Activated CD4-positive, alpha-beta T cell treated with anti-CD3 and anti-CD28 coated beads, Interleukin-2, amount 10 ng/mL, durations not matched to agents 7 days and 5 days (primary cell): Measurements from ENCODE around the gene HIPK3. TPM values are rescaled to one million over a fixed set of nuclear protein-coding genes. Genes with fewer than 3 reads are reported as not detected.

ENCODE experiments used
- CTCF ChIA-PET: fragments of 350-600 bp; sonication (Branson Sonifier 250); formaldehyde crosslinking; loops from one replicate; lab custom pipeline; 2021; ENCODE audit warnings: antibody characterized with exemption; lab: Charles Lee
- POLR2A ChIA-PET: fragments of 350-600 bp; sonication (Branson Sonifier 250); formaldehyde crosslinking; loops from one replicate; lab custom pipeline; 2021; ENCODE audit warnings: antibody characterized with exemption; lab: Charles Lee
- DNase-seq: peaks from one replicate; pipeline ENCODE4 v3.0.0-alpha.2; 2020
- H3K27ac Mint-ChIP-seq: one replicate; pipeline ENCODE4 v1.8.0; 2021; ENCODE audit warnings: mild to moderate bottlenecking, moderate library complexity, mixed read lengths
- H3K27me3 Mint-ChIP-seq: one replicate; pipeline ENCODE4 v1.8.0; 2021; ENCODE audit warnings: mixed read lengths
- H3K36me3 Mint-ChIP-seq: one replicate; pipeline ENCODE4 v1.8.0; 2021; ENCODE audit warnings: low read depth, mixed read lengths
- H3K4me1 Mint-ChIP-seq: one replicate; pipeline ENCODE4 v1.8.0; 2021; ENCODE audit warnings: mixed read lengths
- H3K4me3 Mint-ChIP-seq: one replicate; pipeline ENCODE4 v1.8.0; 2021; ENCODE audit warnings: mild to moderate bottlenecking, moderate library complexity, mixed read lengths
- H3K9me3 Mint-ChIP-seq: one replicate; pipeline ENCODE4 v1.8.0; 2021; ENCODE audit warnings: mixed read lengths
- total RNA-seq, 2 experiments: library from RNA; stranded (reverse); gene quantifications; one replicate each; pipeline ENCODE4 v1.2.3, GENCODE V29; 2021

HIPK3 gene
- total RNA-seq, 2 experiments from 2014 or later = 41.3 to 43.8 TPM

DNA sequence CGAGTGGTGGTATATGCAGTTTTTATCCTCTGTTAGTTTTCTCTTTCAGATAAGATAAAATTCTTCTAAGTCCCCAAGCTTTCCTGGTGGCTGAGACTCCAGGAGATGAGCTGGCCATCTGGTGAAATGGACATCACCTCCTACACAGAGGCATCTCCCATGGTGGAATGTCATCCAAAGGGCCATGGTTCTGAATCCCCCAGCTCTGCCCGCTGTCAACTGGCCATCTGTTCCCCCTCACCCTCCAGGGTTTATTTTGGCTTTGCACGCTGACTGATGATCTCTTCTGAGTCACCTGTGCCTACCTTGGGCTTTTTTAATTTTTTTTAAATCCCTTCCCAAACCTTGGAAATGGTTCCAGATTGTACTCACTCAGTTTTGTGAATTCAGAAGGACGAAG lies 142.2 kb downstream of the HIPK3 start:
- H3K27ac Mint-ChIP-seq = no peak overlapping the region
- DNase-seq = no peak
- H3K27me3 Mint-ChIP-seq = peaks cover 3% of the 10 kb centered on the region
- H3K4me3 Mint-ChIP-seq = no peak overlapping the region
- CTCF ChIA-PET = no interaction called here
- H3K4me1 Mint-ChIP-seq = no peaks in the 10 kb centered on the region
- no peaks in the 10 kb centered on the region for H3K36me3 Mint-ChIP-seq
- H3K9me3 Mint-ChIP-seq = no peaks in the 10 kb centered on the region
- POLR2A ChIA-PET = no interaction called here

DNA sequence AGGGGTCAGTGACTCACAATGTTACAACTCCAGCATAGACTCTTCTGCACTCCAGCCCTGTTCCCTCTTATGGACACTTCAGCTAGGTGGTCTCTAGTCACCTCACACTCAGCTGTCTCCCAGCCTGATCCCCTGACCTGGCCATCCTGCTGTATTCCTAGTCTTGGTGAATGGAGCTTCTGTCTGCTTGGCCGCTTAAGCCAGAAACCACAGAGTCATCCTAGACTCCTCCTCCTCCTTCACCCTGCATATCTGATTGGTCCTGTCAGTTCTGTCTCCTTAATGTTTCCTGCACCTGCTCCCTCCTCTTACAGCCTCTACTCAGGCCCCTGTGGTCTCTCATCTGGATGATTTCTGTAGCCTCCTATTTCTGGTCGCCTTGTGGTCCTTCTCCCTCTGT lies 144.9 kb downstream of the HIPK3 start:
- ChIA-PET CTCF (interaction anchor here (0.7 kb wide), 1 partner anchor 8 kb away, joined by 3 read pairs; no protein-coding TSS in a partner anchor), POLR2A (no interaction called here)
- no peaks in the 10 kb centered on the region for H3K9me3 Mint-ChIP-seq
- H3K27ac Mint-ChIP-seq = no peak overlapping the region
- H3K4me1 Mint-ChIP-seq = no peaks in the 10 kb centered on the region
- H3K4me3 Mint-ChIP-seq = no peak overlapping the region
- H3K36me3 Mint-ChIP-seq = no peaks in the 10 kb centered on the region
- no peak for DNase-seq
- no peaks in the 10 kb centered on the region for H3K27me3 Mint-ChIP-seq

DNA sequence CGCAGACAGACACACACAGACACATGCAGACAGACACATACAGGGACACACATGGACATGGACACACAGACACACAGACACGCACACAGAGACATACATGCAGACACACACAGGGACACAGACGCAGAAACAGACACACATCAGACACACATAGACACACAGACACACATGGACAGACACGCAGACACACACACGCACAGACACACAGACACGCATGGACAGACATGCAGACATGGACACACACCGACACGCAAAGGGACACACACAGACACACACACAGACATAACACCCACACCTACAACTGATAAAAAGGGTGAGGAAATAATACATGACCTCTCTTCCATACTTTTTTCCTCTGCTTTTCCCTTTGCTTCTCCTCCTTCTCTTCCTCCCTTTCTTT lies 146.2 kb downstream of the HIPK3 start:
- no peak for DNase-seq
- Mint-ChIP-seq H3K27ac (no peak overlapping the region), H3K4me1 (no peaks in the 10 kb centered on the region), H3K4me3 (no peak overlapping the region), H3K27me3 (no peaks in the 10 kb centered on the region), H3K9me3 (no peaks in the 10 kb centered on the region), H3K36me3 (no peaks in the 10 kb centered on the region)
- CTCF ChIA-PET = no interaction called here
- POLR2A ChIA-PET = no interaction called here

DNA sequence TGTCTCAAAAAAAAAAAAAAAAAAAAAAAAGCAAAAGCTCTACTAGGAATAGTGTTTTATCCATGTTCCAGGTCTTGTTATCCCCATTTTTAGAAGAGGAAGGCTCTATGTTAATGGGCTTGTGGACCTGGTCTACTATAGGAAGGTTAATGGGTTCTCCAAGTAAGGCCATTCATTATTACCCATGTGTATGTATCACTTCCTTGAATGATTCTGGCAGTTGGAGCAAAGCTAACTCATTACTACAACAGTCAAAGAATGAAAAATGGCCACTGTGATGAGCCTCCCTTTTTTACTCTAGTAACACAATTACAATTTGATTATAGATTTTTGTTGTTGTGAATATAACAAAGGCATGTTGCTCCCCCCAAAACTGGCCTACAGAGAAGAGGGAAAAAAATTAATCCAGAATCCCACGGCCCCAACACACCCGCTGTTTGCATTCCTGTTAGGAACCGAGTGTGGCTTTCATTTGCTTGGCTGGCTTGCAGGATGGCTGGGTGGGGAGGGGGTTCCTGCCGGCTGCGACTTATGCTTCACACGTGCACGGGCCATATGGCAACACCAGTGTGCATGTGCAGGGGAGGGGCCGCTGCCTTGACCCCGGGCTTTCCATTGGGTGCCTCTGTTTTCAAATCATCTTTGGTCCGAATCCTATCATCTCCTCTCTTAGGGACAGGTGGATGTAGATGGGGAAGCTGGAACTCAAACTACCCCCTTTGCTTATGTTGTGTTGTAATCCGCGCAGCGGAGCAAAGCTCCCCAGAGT lies 148.8 kb downstream of the HIPK3 start:
- POLR2A ChIA-PET = no interaction called here
- Mint-ChIP-seq H3K4me3 (no peak overlapping the region), H3K27me3 (peaks cover 8% of the 10 kb centered on the region), H3K27ac (no peak overlapping the region), H3K9me3 (no peaks in the 10 kb centered on the region), H3K4me1 (no peaks in the 10 kb centered on the region), H3K36me3 (no peaks in the 10 kb centered on the region)
- no peak for DNase-seq
- CTCF ChIA-PET = interaction anchor here (0.7 to 0.8 kb wide), 2 partner anchors 10 to 29 kb away, joined by 3 read pairs; no protein-coding TSS in a partner anchor

Other genes with a start within 250 kb of the HIPK3 start
- 1 to 10 TPM; 1.6 TPM for gene DEPDC7, start 241.5 kb upstream of the HIPK3 start, total RNA-seq
- gene TCP11L1, start 217.8 kb upstream of the HIPK3 start, total RNA-seq = 10 to 100 TPM; 13.8 to 14.7 TPM
- 10 to 100 TPM; 25.3 to 29.2 TPM for gene CSTF3, start 95.9 kb upstream of the HIPK3 start, total RNA-seq
- gene KIAA1549L, start 118.7 kb downstream of the HIPK3 start, total RNA-seq = not detected